ENCODE measurements around the gene RYK.

DNA sequence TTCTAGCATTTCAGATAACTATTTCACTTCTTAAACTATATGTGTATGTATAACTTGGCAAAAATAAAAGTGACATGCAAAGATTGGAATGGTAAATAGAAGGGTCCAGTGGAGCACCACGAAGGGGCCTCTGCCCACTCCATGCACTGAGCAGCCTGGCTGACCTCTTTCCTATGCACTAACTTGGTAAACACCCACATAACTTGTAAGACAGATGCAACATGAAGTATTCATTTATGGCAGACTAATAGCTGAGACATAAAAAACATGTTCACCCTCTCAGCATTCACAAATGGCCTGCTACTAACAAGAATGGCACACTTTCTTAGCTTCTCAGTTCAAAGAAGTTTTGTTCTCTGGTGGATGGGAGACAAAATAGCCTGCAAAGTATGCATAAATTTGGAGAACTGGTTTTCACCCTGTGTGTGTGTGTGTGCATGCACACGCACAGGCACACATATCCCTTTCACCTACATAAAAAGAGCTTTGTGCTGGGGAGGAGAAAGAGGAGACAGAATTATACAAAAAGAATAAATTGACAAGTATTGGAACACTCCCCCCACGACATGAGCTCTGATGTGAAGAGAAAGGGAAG lies 26.5 kb upstream of the RYK start:
- TF ChIP-seq POLR2AphosphoS5 (IDR thresholded peaks at IDR 0.05; ENCODE audit: low read depth, low read length) (no peak), RAD21 (IDR thresholded peaks at IDR 0.05; ENCODE audit: low read depth) (no peak), CBX3 (IDR thresholded peaks at IDR 0.05; ENCODE audit: low read depth) (no peak), SRF (IDR thresholded peaks at IDR 0.05; ENCODE audit: low read depth) (no peak), EZH2 (IDR thresholded peaks at IDR 0.05) (no peak), EZH2phosphoT487 (IDR thresholded peaks at IDR 0.05; ENCODE audit: borderline replicate concordance) (no peak), SP1 (IDR thresholded peaks at IDR 0.05; ENCODE audit: low read depth) (no peak), CEBPB (IDR thresholded peaks at IDR 0.05; ENCODE audit: low read depth) (no peak)
- TF ChIP-seq, protein P1, sequence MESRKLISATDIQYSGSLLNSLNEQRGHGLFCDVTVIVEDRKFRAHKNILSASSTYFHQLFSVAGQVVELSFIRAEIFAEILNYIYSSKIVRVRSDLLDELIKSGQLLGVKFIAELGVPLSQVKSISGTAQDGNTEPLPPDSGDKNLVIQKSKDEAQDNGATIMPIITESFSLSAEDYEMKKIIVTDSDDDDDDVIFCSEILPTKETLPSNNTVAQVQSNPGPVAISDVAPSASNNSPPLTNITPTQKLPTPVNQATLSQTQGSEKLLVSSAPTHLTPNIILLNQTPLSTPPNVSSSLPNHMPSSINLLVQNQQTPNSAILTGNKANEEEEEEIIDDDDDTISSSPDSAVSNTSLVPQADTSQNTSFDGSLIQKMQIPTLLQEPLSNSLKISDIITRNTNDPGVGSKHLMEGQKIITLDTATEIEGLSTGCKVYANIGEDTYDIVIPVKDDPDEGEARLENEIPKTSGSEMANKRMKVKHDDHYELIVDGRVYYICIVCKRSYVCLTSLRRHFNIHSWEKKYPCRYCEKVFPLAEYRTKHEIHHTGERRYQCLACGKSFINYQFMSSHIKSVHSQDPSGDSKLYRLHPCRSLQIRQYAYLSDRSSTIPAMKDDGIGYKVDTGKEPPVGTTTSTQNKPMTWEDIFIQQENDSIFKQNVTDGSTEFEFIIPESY (IDR thresholded peaks at IDR 0.05; ENCODE audit: extremely low read depth, insufficient replicate concordance, low read length): no peak
- TF ChIP-seq, protein P2, sequence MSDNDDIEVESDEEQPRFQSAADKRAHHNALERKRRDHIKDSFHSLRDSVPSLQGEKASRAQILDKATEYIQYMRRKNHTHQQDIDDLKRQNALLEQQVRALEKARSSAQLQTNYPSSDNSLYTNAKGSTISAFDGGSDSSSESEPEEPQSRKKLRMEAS (IDR thresholded peaks at IDR 0.05): no peak
- TF ChIP-seq, protein P3, sequence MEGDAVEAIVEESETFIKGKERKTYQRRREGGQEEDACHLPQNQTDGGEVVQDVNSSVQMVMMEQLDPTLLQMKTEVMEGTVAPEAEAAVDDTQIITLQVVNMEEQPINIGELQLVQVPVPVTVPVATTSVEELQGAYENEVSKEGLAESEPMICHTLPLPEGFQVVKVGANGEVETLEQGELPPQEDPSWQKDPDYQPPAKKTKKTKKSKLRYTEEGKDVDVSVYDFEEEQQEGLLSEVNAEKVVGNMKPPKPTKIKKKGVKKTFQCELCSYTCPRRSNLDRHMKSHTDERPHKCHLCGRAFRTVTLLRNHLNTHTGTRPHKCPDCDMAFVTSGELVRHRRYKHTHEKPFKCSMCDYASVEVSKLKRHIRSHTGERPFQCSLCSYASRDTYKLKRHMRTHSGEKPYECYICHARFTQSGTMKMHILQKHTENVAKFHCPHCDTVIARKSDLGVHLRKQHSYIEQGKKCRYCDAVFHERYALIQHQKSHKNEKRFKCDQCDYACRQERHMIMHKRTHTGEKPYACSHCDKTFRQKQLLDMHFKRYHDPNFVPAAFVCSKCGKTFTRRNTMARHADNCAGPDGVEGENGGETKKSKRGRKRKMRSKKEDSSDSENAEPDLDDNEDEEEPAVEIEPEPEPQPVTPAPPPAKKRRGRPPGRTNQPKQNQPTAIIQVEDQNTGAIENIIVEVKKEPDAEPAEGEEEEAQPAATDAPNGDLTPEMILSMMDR (IDR thresholded peaks at IDR 0.05 in 2 of 3, conservative IDR thresholded peaks at IDR 0.05 in 1 of 3; ENCODE audit: borderline replicate concordance in 1 of 3, insufficient read depth in 1 of 3, low read depth in 2 of 3, low read length in 2 of 3): no peak
- TF ChIP-seq, protein P4, sequence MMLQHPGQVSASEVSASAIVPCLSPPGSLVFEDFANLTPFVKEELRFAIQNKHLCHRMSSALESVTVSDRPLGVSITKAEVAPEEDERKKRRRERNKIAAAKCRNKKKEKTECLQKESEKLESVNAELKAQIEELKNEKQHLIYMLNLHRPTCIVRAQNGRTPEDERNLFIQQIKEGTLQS (IDR thresholded peaks at IDR 0.05): no peak

Measured in HCT116 (cell line).